GM12892 (cell line): ENCODE data around the gene BCL10.

Experiments
- POLR2A ChIP-seq: IDR thresholded peaks from 2 replicates; pipeline ENCODE4 v1.6.1; 2011; ENCODE audit warnings: low read depth, low read length, control low read depth
- POLR2AphosphoS5 ChIP-seq: IDR thresholded peaks from 2 replicates; pipeline ENCODE4 v1.6.1; 2011; ENCODE audit warnings: low read depth, low read length, control low read depth

- TF ChIP-seq POLR2AphosphoS5 (no peak), POLR2A (no peak)
Measured at GRCh38 chr1:85259912-85260274, 16.5 kb downstream of the BCL10 start.
